Hepatocyte (in vitro differentiated cells): Measurements from ENCODE around the gene FXYD6.

Source experiments
- EZH2phosphoT487 ChIP-seq: fragments of 200-600 bp; sonication (generic); IDR thresholded peaks from one replicate; pipeline ENCODE4 v1.6.1; 2018; ENCODE audit warnings: antibody characterized with exemption, mild to moderate bottlenecking, low read depth, moderate library complexity; ENCODE audit not compliant: unreplicated experiment, severe bottlenecking
- TF ChIP-seq, protein P1 (sequence below): fragments of 200-600 bp; sonication (generic); IDR thresholded peaks from 2 replicates; pipeline ENCODE4 v1.5.1; 2016; ENCODE audit warnings: antibody characterized with exemption, mild to moderate bottlenecking; ENCODE audit not compliant: poor library complexity

DNA sequence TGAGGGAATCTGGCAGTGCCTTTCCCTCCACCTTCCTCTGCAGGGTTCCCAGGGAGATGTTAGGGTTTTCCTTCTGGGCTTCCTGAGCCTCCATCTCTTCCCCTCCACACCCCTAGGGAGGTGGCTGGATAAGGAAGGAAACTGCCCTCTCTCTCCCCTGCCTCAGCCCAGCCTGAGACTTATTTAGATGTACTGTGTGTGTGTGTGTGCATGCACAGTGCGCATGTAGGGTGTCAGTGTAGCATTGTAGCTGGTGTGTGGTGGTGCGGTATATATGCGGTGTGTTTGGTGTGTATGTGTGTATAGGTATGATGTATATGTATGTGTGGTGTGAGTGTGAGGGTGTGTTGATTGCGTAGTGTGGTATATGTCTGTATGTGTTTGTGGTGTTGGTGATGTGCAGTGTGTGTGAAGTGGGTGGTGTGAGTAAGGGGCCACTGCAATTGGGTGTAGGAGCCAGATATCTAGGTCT is 1.5 kb downstream of the FXYD6 start:
- TF ChIP-seq, protein P1, sequence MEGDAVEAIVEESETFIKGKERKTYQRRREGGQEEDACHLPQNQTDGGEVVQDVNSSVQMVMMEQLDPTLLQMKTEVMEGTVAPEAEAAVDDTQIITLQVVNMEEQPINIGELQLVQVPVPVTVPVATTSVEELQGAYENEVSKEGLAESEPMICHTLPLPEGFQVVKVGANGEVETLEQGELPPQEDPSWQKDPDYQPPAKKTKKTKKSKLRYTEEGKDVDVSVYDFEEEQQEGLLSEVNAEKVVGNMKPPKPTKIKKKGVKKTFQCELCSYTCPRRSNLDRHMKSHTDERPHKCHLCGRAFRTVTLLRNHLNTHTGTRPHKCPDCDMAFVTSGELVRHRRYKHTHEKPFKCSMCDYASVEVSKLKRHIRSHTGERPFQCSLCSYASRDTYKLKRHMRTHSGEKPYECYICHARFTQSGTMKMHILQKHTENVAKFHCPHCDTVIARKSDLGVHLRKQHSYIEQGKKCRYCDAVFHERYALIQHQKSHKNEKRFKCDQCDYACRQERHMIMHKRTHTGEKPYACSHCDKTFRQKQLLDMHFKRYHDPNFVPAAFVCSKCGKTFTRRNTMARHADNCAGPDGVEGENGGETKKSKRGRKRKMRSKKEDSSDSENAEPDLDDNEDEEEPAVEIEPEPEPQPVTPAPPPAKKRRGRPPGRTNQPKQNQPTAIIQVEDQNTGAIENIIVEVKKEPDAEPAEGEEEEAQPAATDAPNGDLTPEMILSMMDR, result no peak
- TF ChIP-seq EZH2phosphoT487, result no peak
